Measurements from ENCODE around the gene KRABD2.

DNA sequence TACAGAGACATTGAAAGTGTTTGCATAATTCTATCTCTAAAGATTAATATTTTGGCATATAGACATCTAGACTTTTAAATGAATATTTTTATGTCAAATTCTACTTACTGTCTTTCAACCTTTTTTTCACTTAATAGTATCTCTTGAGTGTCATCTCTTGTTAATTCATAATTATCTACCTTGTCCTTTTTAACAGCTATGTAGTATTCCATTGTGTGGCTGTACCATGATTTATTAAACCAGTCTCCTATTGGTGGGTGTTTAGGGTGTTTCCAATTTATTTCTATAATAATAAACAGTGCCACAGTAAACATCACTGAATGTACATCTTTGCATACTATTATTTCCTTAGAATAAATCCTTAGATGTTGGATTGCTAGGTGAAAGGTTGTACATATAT lies 37.4 kb upstream of the KRABD2 start:
- TF ChIP-seq, protein P1, sequence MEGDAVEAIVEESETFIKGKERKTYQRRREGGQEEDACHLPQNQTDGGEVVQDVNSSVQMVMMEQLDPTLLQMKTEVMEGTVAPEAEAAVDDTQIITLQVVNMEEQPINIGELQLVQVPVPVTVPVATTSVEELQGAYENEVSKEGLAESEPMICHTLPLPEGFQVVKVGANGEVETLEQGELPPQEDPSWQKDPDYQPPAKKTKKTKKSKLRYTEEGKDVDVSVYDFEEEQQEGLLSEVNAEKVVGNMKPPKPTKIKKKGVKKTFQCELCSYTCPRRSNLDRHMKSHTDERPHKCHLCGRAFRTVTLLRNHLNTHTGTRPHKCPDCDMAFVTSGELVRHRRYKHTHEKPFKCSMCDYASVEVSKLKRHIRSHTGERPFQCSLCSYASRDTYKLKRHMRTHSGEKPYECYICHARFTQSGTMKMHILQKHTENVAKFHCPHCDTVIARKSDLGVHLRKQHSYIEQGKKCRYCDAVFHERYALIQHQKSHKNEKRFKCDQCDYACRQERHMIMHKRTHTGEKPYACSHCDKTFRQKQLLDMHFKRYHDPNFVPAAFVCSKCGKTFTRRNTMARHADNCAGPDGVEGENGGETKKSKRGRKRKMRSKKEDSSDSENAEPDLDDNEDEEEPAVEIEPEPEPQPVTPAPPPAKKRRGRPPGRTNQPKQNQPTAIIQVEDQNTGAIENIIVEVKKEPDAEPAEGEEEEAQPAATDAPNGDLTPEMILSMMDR (IDR thresholded peaks at IDR 0.05), result no peak
- TF ChIP-seq EZH2 (IDR thresholded peaks at IDR 0.05; ENCODE audit: borderline replicate concordance, insufficient read depth, low read depth, low read length, poor library complexity, severe bottlenecking), result no peak

Measured in B cell (primary cell).